GM12892 (cell line): ENCODE data around the gene EXOC6B.
"Not testable (repeated sequence)": the region's sequence is repeated elsewhere in the genome, so short reads cannot be mapped to it uniquely, and the experiment has no call there.

Experiments
- POLR2A ChIP-seq: IDR thresholded peaks from 2 replicates; pipeline ENCODE4 v1.6.1; 2011; ENCODE audit warnings: low read depth, low read length, control low read depth
- POLR2AphosphoS5 ChIP-seq: IDR thresholded peaks from 2 replicates; pipeline ENCODE4 v1.6.1; 2011; ENCODE audit warnings: low read depth, low read length, control low read depth
- TAF1 ChIP-seq: IDR thresholded peaks from 2 replicates; pipeline ENCODE4 v1.6.1; 2011; ENCODE audit warnings: low read depth, mild to moderate bottlenecking, control low read depth, low read length, borderline replicate concordance

- not testable (repeated sequence) for TF ChIP-seq POLR2AphosphoS5, POLR2A, TAF1
Measured at GRCh38 chr2:72421771-72422379, 404.0 kb downstream of the EXOC6B start.
